HG03103 (cell line): ENCODE results near the gene GNPTG.

Source experiments
- ATAC-seq: cut with Tn5 transposase; IDR thresholded peaks from one replicate; pipeline ENCODE4 v1.9.1; 2021; ENCODE audit warnings: low read depth; ENCODE audit not compliant: unreplicated experiment

Gene GNPTG

DNA sequence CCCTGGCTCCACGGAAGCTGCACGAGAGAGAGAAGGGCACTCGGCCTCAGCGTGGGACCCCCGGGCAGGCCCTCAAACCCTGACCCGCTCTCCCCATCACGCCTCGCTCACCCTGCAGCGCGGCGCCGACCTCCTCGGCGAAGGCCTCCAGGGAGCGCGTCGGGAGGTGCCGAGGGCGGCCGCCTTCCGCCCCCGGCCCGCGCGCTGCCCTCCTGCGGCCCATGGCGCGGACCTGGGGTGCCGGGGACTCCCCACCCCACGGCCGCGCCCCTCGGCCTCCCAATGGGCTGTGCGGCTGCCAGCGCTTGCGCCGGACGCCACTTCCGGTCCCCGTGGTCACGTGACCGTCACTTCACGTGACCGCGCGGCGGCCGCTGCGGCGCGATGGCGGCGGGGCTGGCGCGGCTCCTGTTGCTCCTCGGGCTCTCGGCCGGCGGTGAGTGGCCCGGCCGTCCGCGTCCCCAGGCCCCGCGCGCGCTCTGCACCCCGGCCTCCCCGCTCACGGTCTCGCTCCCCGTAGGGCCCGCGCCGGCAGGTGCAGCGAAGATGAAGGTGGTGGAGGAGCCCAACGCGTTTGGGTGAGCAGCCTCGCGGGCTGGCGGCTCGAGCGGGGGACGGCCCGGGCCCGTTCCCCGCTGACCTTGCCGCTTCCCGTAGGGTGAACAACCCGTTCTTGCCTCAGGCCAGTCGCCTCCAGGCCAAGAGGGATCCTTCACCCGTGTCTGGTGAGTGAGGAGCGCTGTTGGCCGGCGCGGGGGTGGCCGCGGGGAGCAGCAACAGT, at the start of gene GNPTG, which contains the start of gene TSR3:
Gene GNPTG (plus strand): TSS at position 350 of the 781 bp plus-strand sequence. CDS start 35 bp downstream, at position 385.
Gene TSR3 (minus strand): TSS at position 297 of the 781 bp plus-strand sequence. CDS start 74 bp downstream, at position 223.
- peak; percentile 58 for ATAC-seq

DNA sequence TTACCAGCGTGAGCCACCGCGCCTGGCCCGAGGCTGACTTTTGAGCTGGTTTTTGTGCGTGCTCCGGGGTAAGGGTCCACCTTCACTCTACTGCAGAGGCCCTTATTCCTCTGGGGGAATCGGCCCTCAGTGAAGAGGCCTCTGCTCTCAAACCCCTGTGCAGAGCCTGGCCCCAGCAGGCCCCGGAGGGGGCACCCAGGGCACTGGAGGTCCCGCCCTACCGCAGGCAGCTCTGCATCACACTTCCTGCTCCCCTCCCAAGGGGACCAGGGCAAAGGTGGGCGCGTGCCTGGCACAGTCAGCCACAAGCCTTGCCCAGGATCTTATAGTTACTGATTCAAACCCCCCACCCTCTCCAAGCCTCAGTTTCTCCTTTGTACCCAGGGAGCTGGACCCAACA, 45.9 kb upstream of the GNPTG start:
- ATAC-seq = no peak

DNA sequence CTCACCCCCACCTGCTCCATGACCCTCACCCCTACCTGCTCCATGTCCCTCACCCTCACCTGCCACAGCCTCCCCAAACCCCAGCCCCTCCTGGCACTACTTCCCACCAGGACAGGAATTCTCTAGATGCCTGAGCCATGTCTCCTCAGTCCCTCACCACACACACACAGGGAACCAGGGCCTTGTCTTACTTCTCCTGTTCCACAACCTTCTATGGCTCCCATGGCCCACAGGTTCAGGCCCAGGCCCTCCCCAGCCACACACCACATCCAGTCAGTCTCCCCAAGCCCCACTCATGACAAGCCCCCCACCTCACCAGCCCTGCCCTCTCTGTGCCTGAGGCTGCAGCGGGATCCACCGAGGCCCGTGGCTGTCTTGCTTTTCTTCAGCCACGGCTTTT, 45.4 kb upstream of the GNPTG start:
- no peak for ATAC-seq

DNA sequence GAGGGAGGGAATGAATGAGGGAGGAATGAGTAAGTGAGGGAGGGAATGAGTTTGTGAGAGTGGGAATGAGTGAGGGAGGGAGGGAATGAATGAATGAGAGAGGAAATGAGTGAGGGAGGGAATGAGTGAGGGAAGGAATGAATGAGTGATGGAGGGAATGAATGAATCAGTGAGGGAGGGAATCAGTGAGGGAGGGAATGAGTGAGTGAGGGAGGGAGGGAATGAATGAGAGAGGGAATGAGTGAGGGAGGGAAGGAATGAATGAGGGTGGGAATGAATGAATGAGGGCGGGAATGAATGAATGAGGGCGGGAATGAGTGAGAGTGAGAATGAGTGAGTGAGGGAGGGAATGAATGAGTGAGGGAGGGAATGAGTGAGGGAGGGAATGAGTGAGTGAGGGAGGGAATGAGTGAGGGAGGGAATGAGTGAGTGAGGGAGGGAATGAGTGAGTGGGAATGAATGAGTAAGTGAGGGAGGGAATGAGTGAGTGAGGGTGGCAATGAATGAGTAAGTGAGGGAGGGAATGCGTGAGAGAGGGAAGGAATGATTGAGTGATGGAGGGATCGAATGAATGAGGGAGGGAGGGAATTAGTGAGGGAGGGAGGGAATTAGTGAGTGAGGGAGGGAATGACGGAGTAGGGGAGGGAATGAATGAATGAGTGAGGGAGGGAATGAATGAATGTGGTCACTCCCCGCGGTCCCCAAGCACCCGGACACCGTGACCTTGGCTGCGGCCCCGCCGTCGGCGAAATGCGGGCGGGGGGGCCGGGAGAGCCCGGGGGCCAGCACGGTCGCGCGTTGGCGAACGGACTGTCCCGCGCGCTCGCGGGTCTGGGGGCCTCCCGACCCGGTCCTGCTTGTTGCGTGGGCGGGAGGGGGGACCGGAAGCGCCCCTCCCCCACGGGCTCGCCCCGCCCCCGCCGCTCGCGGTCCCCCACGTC, 43.4 kb upstream of the GNPTG start:
- peak; percentile 22 for ATAC-seq

DNA sequence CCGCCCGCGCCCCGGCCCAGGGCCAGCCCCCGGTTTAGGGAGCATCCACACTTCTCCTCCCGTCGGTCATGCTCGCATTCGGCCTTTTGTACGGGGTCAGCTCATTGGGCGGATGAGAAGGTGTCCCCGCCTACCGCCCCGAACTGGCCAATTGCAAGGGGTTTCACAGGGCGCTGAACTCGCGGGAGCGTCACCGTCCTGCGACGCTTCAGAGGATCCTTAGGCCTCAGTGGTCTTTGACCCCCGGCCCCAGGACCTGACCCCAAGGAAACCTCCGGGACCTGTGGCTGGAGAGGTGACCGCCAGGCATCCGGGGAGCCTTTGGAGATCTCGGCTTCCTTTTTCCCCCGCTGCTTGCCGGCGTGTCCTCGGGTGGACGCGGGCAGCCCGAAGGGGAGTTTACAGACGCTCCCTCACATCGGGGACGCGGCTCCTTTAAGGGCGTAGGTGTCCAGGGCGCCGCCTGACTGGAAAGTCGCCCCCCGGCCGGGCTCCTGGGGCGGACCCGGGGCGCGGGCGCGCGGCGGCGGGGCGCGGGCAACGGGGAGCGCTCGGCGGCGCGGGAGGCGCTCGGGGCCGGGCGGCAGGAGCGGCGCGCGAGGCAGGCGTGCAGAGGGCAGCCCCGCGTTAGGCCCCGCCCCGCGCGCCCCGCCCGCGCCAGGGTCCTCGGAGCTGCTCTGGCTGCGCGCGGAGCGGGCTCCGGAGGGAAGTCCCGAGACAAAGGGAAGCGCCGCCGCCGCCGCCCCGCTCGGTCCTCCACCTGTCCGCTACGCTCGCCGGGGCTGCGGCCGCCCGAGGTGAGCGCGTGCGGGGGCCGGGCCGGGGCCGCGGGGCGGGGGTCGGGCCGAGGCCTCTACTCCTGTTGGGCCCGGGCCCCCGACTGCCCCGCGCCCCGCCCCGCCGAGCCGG, 42.5 kb upstream of the GNPTG start, which contains the start of gene UBE2I:
Gene UBE2I (plus strand): TSS at position 660 of the 909 bp plus-strand sequence. CDS start 4,395 bp downstream, outside the sequence.
- peak; percentile 55 for ATAC-seq

DNA sequence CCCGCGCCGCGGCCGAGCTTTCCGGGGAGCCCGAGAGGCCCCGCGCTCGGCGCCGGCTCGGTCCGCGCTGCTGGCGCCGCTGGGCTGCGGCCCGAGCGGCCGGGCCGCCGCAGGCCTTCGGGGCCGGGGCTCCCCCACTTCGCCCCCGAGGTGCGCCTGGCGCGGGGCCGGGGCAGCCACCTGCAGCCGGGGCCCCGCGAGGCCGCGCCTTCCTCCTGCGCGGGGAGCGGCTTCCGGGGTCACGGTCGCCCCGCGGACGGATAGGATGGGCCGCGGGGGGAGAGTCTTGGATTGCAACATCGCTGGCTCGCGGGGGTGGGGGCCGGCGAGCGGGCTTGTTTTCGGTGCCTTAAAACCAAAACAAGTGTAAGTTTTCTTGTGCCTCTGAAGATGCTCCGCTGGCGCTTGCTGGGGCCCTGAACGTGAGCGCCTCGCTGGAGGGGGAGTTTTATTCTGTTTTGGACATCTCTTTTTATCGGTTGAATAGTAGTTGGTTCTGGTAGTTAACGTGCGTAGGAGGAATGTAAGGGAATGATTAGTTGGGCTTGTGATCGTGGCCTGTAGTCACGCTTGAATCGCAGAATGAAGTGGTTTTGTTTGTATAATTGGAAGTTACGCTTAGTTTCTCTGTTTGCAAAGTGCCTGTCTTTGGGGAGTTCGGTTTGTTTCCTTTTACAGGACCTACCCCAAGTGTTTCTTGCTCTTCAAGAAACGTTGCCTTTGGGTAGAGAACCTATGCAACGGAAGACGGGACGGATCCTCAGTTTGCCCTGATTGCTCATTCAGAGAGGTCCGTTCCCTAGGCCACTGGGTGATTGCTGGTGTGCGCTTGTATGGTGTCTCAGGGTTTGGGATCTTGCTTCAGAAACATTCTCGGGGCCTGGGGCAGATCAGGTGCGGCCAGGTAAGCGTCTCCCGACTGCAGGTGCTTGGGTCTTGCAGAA, 41.6 kb upstream of the GNPTG start:
- no peak for ATAC-seq

DNA sequence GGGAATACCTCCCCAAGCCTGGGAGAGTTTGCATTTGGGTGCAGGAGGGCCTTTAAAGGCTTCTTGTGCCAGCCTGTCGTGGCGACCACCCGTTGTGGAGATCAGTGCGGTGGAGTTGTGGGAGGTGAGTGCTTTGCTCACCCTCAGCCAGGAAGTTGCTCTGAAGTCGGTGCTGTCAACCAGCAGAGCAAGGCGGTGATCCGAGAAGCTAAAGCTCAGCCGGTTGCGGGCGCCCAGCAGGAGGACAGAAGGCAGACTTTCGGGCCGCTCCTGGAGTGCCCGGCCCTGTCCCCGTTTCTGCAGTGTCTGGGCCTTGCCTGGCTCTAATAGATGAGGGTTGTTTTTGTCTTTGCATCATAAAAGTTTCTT, 40.9 kb upstream of the GNPTG start:
- ATAC-seq = no peak

DNA sequence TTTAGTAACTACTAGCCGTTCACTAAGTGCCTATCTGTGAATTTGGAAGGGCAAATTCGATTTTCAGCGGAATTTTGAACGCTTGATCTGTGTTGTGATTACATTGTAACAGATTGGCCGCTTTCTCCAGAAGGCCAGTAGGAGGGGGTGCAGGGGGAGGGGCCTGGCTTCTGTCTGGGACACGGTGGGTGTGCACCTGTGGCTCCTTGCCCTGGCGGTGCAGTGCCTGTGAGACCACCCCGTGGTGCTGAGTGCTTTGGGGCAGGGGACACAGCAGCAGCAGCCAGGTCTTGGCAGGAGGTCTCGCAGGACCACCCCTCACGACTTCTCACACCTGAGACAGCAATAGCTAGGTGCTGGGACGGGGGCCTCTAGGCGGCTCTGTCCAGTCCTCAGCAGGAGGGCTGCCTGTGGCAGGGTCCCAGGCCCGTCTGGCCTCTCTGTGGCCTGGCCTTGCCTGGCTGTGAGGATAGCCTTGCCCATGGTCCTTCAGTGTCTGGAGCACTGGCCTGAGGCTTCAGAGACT, 40.5 kb upstream of the GNPTG start:
- ATAC-seq = no peak

DNA sequence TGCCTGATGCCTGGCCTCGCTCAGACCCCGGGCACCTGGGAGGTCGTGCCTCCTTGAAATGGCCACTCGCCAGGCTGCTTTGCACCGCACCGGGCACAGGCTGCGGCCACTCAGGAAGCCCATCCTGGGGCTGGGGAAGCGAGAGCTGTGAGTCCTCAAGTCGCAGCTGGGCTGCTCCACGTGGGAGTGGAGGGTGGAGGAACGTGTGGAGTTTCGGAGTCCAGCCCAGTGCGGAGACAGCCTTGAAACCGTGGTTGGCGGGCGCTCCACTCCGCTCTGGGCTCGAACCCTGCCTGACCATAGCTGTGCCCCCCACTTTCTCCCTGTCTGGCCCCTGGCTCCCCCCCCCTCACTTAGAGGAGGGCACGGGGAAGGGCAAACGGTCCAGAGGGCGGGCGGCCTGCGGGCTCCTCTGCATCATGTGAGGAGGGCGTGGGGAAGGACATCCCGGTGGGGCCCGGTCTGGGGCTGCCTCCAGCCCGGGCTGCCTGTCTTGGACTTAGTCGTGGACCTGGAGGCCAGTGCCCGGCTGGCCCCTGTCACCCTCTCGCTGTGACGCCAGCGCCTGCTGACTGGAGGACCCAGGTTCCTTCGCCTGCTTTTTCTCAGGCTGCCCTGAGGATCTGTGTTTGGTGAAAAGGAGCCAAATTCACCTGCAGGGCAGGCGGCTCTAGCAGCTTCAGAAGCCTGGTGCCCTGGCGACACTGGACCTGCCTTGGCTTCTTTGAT, 39.8 kb upstream of the GNPTG start:
- no peak for ATAC-seq

DNA sequence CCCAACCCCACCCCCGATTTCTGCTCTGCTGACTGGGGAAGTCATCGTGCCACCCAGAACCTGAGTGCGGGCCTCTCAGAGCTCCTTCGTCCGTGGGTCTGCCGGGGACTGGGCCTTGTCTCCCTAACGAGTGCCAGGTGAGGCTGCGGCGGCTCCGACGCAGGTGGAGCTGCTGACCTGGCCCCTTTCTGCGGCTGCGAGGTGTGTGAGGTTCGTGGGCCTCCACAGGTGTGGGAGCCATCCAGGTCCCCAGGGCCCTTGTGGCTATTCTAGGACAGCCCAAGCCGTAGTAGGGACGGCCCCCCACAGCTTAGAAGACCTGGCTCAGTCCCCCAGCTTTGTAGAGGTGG, 39.3 kb upstream of the GNPTG start:
- ATAC-seq = no peak

DNA sequence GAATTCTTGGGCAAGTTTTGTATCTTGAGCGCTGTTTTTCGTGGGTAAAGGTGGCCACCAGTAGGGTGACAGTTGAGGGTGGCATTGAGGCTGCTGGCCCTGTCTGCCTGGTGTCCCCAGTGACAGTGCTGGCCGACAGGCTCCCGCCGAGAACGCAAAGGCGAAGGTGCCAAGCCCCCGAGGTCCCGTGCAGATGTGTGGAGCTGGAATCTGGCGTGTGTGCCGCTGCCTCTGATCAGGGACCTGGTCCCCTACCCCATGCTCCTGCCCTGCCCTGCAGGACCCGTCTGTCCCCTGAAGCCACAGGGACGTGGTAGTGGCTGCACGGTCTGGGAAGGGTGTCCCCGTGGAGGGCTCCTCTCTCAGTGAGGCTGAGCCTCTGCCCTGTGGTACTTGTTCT, 38.8 kb upstream of the GNPTG start:
- ATAC-seq = no peak

DNA sequence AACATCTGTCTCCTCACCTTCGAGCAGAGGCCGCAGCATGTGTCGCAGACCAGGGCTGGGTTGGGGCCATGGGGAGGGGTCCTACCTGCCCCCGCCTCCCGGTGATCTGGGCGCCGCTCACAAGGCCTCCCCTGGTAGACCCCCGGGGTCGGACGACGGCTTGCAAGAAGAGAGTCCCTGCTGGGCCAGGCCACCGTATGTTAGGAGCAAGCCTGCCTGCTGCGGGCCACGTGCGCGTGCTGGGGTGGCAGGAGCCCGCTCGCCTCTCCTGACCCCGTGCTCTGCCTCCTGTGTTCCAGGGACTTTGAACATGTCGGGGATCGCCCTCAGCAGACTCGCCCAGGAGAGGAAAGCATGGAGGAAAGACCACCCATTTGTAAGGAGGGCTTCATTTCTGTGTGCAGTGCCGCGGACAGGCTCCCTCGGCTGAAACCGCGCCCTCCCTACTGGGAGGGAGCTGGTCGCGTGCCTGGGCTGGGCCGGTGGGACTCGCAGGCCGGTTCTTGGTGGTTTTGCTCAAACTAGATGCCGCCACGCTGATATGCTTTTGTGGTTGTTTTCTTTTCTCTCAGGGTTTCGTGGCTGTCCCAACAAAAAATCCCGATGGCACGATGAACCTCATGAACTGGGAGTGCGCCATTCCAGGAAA, 37.9 kb upstream of the GNPTG start:
- ATAC-seq = no peak

DNA sequence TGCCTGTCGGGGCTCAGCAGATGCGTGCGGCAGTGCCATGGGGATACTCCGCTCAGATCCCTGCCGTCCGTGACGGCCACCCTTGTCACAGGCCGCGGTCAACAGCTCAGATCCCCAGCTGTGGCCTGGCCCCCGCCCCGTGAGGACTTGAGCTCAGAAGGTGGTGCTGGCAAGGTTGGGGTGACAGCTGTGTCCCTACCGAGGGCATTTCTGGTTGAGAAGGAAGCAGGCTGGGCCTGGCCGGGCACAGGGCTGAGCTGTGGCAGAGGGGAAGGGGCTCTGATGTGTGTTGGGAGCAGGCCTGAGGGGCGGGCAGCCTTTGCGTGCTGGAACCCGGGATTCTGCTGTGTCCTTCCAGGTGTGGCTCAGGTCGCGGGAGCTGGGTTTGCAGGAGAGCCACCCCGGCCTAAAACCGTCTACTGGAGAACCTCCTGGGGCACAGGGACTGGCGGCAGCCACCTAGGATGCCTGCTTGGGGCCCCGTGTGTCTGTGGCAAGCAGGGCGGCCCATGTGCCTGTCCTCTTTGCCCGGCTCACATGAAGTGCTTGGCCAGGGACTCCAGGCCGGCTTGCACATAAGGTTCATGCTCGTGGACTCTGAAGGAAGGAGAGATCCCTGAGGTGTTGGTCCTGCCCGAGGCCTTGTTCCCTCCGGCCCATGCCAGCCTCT, 37.2 kb upstream of the GNPTG start:
- ATAC-seq = no peak

DNA sequence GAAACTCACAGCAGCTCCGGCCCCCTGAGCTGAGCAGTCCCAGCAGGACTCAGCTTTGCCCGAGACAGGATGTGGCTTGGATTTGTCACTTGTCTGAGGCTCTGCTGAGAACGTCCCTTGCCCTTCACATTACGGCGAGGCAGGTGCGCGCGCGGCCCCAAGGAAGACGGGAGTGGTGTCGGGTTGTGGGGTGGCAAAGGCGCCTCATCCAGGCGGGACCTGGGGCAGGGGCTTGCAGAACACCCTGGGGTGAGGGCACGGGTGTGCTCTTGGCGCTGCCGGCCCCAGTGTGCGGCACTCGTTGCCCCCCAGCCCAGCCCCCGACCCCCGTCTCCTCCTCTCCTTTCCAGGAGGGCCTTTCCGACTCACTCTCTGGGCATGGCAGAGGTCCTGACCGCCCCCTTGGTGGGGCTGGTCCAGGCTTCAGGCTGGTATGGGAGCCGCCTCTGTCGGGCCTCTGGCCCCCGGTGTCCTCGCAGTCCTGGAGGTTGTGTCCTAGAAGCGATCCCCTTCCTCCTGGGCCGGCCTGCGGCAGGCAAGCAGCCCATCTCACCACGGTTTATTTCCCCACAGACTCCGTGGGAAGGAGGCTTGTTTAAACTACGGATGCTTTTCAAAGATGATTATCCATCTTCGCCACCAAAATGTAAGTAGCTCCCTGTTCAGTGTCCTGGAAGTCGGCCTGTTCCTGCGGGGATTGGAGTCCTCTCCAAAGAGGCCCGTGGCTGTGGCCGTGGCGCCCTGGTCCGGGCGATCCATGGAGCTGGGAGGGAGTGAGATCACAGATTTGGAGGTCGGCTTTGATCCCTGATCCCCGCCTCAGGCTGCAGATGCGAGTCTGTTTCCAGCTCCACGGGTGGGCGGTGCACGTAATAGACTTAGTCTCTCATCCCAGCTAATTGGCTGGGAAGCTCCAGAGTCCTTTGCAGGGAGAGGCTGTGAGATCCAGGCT, 36.4 kb upstream of the GNPTG start:
- no peak for ATAC-seq

DNA sequence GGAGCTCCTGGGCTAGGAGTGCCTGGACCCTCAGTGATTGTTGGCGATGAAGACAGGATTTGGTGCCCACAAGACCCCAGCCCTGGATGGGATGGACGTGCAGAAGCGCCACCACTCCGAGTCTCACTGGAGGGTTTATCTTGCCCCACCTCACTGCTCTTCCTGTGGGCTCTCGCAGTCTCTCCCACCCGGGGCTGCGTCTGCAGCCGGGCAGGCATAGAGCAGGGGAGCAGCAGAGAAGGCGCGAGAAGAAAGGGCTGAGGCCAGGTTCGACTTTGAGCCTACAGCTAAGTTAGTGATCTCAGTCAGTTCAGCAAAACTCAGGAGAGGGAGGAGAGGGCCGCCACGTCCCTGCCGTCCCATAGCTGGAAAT, 35.7 kb upstream of the GNPTG start:
- ATAC-seq = no peak

DNA sequence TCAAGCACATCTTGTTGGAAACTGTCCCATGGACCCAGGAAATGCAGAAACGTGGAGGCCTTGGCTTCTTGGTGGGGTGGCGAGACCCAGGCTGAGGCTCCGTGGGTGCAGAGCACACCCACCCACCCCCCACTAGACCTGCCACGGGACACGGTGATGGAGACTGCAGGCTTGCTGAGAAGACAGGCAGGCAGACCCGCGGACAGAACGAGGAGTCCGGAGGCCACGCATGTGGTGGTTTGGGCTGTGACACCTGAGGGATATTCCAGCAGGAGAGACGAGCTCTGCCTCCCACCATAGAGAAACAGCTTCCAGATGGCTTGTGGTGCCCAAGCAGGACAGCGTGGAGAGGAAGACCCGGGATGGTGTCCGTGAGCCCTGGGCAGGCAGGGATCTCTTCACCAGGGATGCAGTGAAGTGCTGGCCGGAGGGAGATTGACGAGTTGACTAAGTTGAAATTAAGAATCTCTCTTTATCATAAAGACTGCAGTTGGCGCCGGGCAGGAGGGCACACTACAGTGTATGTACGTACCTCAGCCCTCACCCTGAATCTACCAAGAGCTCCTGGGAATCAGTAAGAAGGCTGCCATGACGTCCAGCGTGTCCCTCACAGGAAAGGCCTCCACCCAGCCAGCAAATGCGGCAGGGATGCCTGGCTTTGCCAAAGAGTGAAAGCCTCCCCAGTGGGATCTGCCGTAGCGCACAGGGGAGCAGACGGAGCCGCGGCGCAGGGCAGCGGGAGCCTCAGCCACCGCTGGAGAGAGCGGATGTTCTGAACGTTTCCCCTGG, 34.1 kb upstream of the GNPTG start:
- no peak for ATAC-seq
